Endothelial cell of umbilical vein (primary cell): ENCODE results near the gene TRPM3.

Source experiments
- EZH2 ChIP-seq: IDR thresholded peaks from 2 replicates; pipeline ENCODE4 v1.6.1; 2012; ENCODE audit warnings: borderline replicate concordance, low read depth, mild to moderate bottlenecking, moderate library complexity, low read length, inconsistent platforms; ENCODE audit not compliant: severe bottlenecking
- GATA2 ChIP-seq: IDR thresholded peaks from 2 replicates; pipeline ENCODE4 v1.7.0; 2011; ENCODE audit warnings: low read depth, mild to moderate bottlenecking, moderate library complexity, mixed read lengths, low read length; ENCODE audit not compliant: insufficient read length, insufficient read depth
- MYC ChIP-seq: IDR thresholded peaks from one replicate; pipeline ENCODE4 v1.6.1; 2011; ENCODE audit warnings: mild to moderate bottlenecking, low read depth, low read length
- POLR2AphosphoS5 ChIP-seq: IDR thresholded peaks from 2 replicates; pipeline ENCODE4 v1.6.1; 2012; ENCODE audit warnings: low read depth, mild to moderate bottlenecking, control low read depth, low read length, moderate library complexity; ENCODE audit not compliant: insufficient read depth
- TF ChIP-seq, protein P1 (sequence below), 2 donors: IDR thresholded peaks; 1 replicate in 1 of 2; 2 replicates in 1 of 2; pipeline ENCODE4 v1.5.1; 2011; ENCODE audit warnings: low read length in 2 of 2, mild to moderate bottlenecking in 2 of 2, moderate library complexity in 2 of 2, control low read depth in 1 of 2, inconsistent platforms in 1 of 2, low read depth in 1 of 2; ENCODE audit not compliant: insufficient read depth in 1 of 2; ENCODE audit errors: extremely low read depth in 1 of 2

DNA sequence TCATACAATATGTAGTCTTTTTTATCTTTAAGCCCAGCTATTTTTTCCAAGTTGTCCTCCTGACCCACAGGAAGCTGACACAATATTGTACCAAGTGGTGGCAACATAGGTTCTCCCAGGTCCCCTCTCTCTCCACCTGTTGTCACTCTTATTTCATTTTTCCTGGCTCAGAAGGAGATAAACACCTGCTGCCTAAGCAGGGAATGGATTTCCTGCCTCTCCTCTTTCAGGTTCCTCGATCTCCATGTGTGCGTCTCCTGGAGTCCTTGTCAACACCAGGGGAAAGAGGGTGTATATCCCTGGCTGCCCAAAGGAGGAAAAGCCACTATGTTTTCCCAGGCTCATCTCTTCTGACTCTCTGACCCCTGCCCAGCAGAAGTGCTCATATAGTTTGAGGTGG is 625.2 kb downstream of the TRPM3 start:
- TF ChIP-seq POLR2AphosphoS5 = no peak
- TF ChIP-seq, protein P1, sequence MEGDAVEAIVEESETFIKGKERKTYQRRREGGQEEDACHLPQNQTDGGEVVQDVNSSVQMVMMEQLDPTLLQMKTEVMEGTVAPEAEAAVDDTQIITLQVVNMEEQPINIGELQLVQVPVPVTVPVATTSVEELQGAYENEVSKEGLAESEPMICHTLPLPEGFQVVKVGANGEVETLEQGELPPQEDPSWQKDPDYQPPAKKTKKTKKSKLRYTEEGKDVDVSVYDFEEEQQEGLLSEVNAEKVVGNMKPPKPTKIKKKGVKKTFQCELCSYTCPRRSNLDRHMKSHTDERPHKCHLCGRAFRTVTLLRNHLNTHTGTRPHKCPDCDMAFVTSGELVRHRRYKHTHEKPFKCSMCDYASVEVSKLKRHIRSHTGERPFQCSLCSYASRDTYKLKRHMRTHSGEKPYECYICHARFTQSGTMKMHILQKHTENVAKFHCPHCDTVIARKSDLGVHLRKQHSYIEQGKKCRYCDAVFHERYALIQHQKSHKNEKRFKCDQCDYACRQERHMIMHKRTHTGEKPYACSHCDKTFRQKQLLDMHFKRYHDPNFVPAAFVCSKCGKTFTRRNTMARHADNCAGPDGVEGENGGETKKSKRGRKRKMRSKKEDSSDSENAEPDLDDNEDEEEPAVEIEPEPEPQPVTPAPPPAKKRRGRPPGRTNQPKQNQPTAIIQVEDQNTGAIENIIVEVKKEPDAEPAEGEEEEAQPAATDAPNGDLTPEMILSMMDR (IDR thresholded peaks at IDR 0.05; ENCODE audit: extremely low read depth in 1 of 2, insufficient read depth in 1 of 2, low read depth in 1 of 2, low read length in 2 of 2) = no peak
- TF ChIP-seq GATA2 = no peak
- no peak for TF ChIP-seq MYC
- TF ChIP-seq EZH2 = no peak
